HFFc6 (cell line): ENCODE results near the gene CADM2. TPM values are rescaled to one million over a fixed set of nuclear protein-coding genes. Genes with fewer than 3 reads are reported as not detected.

Source experiments
- DNase-seq: peaks from one replicate; pipeline ENCODE4 v3.0.0-alpha.2; 2018
- H3K27ac Mint-ChIP-seq: 2 replicates; pipeline ENCODE4 v1.8.0; 2020; ENCODE audit warnings: mild to moderate bottlenecking, mixed read lengths
- H3K27me3 Mint-ChIP-seq: 2 replicates; pipeline ENCODE4 v1.8.0; 2021; ENCODE audit warnings: mild to moderate bottlenecking, moderate library complexity, mixed read lengths; ENCODE audit not compliant: insufficient read depth
- H3K36me3 Mint-ChIP-seq: 2 replicates; pipeline ENCODE4 v1.8.0; 2021; ENCODE audit warnings: low read depth, mixed read lengths
- H3K4me1 Mint-ChIP-seq: 2 replicates; pipeline ENCODE4 v1.8.0; 2020; ENCODE audit warnings: low read depth, mixed read lengths
- H3K4me3 Mint-ChIP-seq: 2 replicates; pipeline ENCODE4 v1.8.0; 2020; ENCODE audit warnings: mild to moderate bottlenecking, moderate library complexity, mixed read lengths
- H3K9me3 Mint-ChIP-seq: 2 replicates; pipeline ENCODE4 v1.8.0; 2020; ENCODE audit warnings: mild to moderate bottlenecking, mixed read lengths
- CTCF ChIP-seq: fragments of 200-600 bp; sonication (generic); IDR thresholded peaks from 2 replicates; pipeline ENCODE4 v1.5.0; 2021; ENCODE audit warnings: antibody characterized with exemption, mild to moderate bottlenecking
- total RNA-seq, 6 experiments: library from RNA; stranded (reverse); fragmentation: NEBNext Ultra II Directional; extraction: Animal tissue kit (Norgen Biotek cat#: 25700); gene quantifications; 2 replicates in 1 of 6; 3 replicates in 5 of 6; pipeline ENCODE4 v1.2.3, GENCODE V29; 2021

Gene CADM2
- total RNA-seq, 6 experiments from 2014 or later, result not detected

GRCh38 chr3:85881833-85882393 lies 923.1 kb downstream of the CADM2 start:
- Mint-ChIP-seq H3K4me1 (no peaks in the 10 kb centered on the region), H3K9me3 (peaks cover 31% of the 10 kb centered on the region), H3K27ac (no peak overlapping the region), H3K27me3 (no peaks in the 10 kb centered on the region; the same call in 1 of the 2 replicates), H3K36me3 (0 out of 2 replicates have a peak, but pooled peaks cover 4% of the 10 kb centered on the region), H3K4me3 (no peak overlapping the region)
- DNase-seq, result no peak
- TF ChIP-seq CTCF, result no peak

- no peak overlapping the region for H3K4me3 Mint-ChIP-seq
- no peak for DNase-seq
- H3K27ac Mint-ChIP-seq, result no peak overlapping the region
- H3K4me1 Mint-ChIP-seq, result no peaks in the 10 kb centered on the region
- no peak for TF ChIP-seq CTCF
- H3K9me3 Mint-ChIP-seq, result peaks cover 39% of the 10 kb centered on the region
- no peaks in the 10 kb centered on the region; the same call in 1 of the 2 replicates for H3K27me3 Mint-ChIP-seq
- no peaks in the 10 kb centered on the region for H3K36me3 Mint-ChIP-seq
Observed at GRCh38 chr3:85890043-85890555, 931.3 kb downstream of the CADM2 start.

DNA sequence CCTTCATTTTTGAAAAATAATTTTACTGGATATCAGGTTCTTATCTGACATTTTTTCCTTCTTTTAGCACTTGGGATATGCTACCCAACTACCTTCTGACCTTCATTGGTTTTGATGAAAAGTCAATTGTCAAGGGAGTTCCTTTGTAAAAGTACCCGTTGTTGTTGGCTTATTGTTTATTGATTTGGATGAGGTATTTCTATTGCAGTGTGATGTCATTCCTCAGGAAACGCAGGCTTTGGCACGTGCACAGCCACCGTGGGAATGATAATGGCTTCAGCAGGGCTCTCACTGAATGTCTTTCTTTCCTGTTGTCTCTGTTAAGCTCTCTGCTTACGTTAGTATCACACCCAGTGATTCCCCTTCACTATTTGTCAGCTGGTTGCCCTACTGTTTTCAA lies 944.6 kb downstream of the CADM2 start:
- DNase-seq, result no peak
- Mint-ChIP-seq H3K27me3 (no peaks in the 10 kb centered on the region), H3K27ac (no peak overlapping the region), H3K4me1 (no peaks in the 10 kb centered on the region), H3K9me3 (peaks cover 26% of the 10 kb centered on the region), H3K4me3 (no peak overlapping the region), H3K36me3 (no peaks in the 10 kb centered on the region; the same call in 1 of the 2 replicates)
- TF ChIP-seq CTCF, result no peak

GRCh38 chr3:85912980-85913379 lies 954.2 kb downstream of the CADM2 start:
- H3K27me3 Mint-ChIP-seq, result no peaks in the 10 kb centered on the region
- H3K36me3 Mint-ChIP-seq, result no peaks in the 10 kb centered on the region
- no peak overlapping the region for H3K4me3 Mint-ChIP-seq
- no peak for TF ChIP-seq CTCF
- DNase-seq, result no peak
- H3K4me1 Mint-ChIP-seq, result no peaks in the 10 kb centered on the region
- H3K27ac Mint-ChIP-seq, result no peak overlapping the region
- H3K9me3 Mint-ChIP-seq, result peaks cover 30% of the 10 kb centered on the region

DNA sequence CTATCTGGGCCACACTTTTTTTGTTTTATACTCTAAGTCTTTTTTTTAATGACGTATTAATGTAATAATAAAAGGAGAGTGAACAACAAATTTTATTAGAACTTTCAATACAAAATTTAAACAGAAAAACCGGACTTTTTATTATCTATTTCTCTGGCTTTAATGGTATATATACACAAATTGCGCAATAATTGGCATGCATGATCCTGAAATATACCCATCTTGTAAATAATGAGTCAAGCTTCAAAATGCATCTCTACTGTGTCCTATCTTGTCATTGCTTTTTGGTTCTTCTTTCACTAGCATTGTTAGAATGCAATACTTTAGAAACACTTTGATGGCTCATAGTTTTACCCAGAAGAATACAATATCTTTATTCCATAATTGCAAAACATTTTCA lies 963.6 kb downstream of the CADM2 start:
- Mint-ChIP-seq H3K9me3 (peaks cover 26% of the 10 kb centered on the region), H3K4me1 (no peaks in the 10 kb centered on the region), H3K27me3 (no peaks in the 10 kb centered on the region), H3K4me3 (no peak overlapping the region), H3K36me3 (no peaks in the 10 kb centered on the region), H3K27ac (no peak overlapping the region)
- no peak for DNase-seq
- no peak for TF ChIP-seq CTCF
